GM10248 (cell line): ENCODE results near the gene DLG2.

Experiments
- CTCF ChIA-PET: fragments of 300-600 bp; sonication (Branson Sonifier 250); formaldehyde crosslinking; extraction: SDS; loops from one replicate; lab custom pipeline; 2021; ENCODE audit warnings: antibody characterized with exemption; lab: Yijun Ruan, JAX
- POLR2A ChIA-PET: fragments of 350-650 bp; sonication (Branson Sonifier 250); formaldehyde crosslinking; extraction: SDS; loops from one replicate; lab custom pipeline; 2020; ENCODE audit warnings: antibody characterized with exemption; lab: Yijun Ruan, JAX
- DNase-seq: peaks from one replicate; pipeline ENCODE4 v3.0.0; 2012; ENCODE audit errors: extremely low spot score
- TF ChIP-seq, protein P1 (sequence below): IDR thresholded peaks from 2 replicates; pipeline ENCODE4 v1.5.1; 2012; ENCODE audit warnings: mild to moderate bottlenecking, low read depth; ENCODE audit errors: extremely low read depth, missing control alignments, control extremely low read depth

Gene DLG2

GRCh38 chr11:84465040-84465439 is 1162.1 kb downstream of the DLG2 start:
- ChIA-PET POLR2A (no interaction called here), CTCF (interaction anchor here (1.7 kb wide), 1 partner anchor 15 kb away, joined by 3 read pairs; no protein-coding TSS in a partner anchor)
- no peak for DNase-seq
- TF ChIP-seq, protein P1, sequence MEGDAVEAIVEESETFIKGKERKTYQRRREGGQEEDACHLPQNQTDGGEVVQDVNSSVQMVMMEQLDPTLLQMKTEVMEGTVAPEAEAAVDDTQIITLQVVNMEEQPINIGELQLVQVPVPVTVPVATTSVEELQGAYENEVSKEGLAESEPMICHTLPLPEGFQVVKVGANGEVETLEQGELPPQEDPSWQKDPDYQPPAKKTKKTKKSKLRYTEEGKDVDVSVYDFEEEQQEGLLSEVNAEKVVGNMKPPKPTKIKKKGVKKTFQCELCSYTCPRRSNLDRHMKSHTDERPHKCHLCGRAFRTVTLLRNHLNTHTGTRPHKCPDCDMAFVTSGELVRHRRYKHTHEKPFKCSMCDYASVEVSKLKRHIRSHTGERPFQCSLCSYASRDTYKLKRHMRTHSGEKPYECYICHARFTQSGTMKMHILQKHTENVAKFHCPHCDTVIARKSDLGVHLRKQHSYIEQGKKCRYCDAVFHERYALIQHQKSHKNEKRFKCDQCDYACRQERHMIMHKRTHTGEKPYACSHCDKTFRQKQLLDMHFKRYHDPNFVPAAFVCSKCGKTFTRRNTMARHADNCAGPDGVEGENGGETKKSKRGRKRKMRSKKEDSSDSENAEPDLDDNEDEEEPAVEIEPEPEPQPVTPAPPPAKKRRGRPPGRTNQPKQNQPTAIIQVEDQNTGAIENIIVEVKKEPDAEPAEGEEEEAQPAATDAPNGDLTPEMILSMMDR, result no peak

GRCh38 chr11:84455691-84456090 is 1171.5 kb downstream of the DLG2 start:
- TF ChIP-seq, protein P1, result no peak
- no peak for DNase-seq
- CTCF ChIA-PET, result no interaction called here
- POLR2A ChIA-PET, result no interaction called here

GRCh38 chr11:84452211-84452610 is 1174.9 kb downstream of the DLG2 start:
- ChIA-PET CTCF (interaction anchor here (1.1 to 1.2 kb wide), 2 partner anchors 15 to 48 kb away, joined by 4 read pairs; no protein-coding TSS in a partner anchor), POLR2A (no interaction called here)
- TF ChIP-seq, protein P1, result no peak
- DNase-seq, result no peak

DNA sequence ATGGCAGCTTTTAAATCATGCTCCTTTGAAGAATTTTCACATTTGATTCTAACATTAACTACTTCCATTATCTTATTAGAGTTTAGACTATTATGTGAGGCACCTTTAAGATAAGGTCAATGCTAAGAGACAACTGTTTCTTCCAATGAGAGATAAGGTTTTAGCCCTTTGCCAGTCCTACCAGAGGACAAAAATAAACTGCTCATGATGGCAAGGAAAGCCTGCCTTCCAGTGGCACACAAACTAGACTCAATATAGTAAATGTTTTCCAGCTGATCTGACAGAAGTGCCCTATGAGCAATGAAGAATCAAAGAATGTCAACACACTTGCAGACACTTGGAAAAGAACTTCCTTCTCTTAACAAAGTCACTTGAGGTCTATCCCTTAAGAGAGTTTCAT is 1188.6 kb downstream of the DLG2 start:
- POLR2A ChIA-PET, result no interaction called here
- TF ChIP-seq, protein P1, result no peak
- DNase-seq, result no peak
- CTCF ChIA-PET, result no interaction called here

DNA sequence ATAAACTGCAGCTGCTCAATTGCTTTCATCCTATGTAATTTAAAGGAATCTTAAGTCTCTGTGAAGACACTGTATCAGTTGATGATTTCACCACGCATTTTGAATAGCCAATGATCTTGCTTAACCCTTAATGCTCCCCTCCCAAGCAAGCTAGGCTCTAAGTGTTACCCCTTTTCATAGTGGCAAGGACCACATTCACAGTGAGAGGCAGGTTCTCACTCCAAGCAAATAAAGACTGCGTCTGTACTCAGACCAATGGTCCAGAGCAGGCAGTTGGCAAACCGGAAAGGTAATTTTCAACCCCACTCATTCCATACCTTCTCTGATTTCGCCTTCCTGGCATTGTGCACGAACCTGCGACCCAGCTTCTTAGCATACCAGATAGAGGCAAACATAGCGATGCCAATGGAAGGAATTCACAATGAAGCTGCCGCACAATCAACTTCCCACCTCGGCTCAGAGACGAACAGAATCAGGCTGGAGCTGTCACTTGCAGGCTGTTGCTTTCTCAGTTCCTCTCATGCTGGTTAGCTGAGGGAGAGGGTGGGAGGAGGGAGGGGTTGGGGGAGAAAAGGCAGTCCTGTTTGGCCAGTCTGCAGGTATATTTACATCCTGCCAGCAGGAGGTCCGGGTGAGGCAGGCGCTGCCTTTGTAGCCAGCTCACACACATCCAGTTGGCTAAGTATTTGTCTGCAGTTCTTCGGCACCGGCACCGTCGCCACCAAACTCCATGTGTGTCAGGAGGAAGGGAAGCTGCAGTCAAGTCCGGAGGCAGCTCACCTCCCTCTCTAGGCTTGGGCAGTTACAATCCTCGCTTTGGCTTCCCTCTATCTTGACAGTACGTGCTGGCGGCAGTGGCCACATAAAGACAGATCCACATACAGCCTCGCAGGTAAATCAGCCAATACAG is 1189.8 kb downstream of the DLG2 start:
- ChIA-PET POLR2A (no interaction called here), CTCF (interaction anchor here (0.8 to 1.5 kb wide), 3 partner anchors 9 to 15 kb away, joined by 4 to 5 read pairs (median 4); no protein-coding TSS in a partner anchor)
- TF ChIP-seq, protein P1, result no peak
- peak; percentile 27 for DNase-seq

GRCh38 chr11:84430661-84431060 is 1196.5 kb downstream of the DLG2 start:
- TF ChIP-seq, protein P1, result no peak
- no peak for DNase-seq
- CTCF ChIA-PET, result no interaction called here
- POLR2A ChIA-PET, result no interaction called here
